ENCODE data around the gene ATXN7L1. TPM values are rescaled to one million over a fixed set of nuclear protein-coding genes. Genes with fewer than 3 reads are reported as not detected.

The ATXN7L1 gene
- total RNA-seq, 1 donor from 2014 or later = 18.6 TPM

DNA sequence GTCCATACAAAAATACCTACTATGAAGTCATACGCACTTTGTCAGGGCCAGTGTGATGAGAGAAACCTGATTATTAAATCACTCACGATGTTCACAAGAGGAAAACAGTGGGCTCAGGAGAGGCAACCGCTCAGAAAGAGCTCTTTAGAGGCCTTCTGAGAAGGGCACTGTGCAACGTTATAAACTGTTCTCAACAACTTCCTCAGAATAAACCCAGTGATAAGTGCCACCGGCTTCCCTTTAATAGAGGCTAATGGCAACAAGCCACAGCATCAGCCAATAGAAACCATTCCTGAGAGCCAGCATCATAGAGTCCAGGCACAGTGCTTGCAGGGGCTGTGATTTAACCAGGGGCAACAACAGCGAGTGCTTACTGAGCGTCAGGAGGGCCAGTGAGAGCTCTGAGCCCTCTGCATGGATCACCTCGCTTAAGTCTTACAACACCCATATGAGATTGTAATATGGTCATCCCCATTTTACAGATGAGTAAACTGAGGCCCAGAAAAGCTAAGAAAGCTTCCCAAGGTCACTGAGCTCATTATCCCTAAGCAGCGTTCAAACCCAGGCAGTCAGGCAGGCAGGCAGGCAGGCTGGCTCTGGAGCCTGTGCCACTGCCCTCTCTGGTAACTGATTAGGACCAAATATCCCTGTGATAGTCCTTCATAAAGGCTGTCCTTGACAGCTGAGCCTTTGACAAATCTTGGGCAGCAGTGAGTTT is 30.9 kb upstream of the ATXN7L1 start:
- H3K27me3 Mint-ChIP-seq = no peaks in the 10 kb centered on the region
- H3K4me1 Mint-ChIP-seq = no peaks in the 10 kb centered on the region
- POLR2A ChIA-PET = no interaction called here
- intact Hi-C loops (cut with micrococcal nuclease) = no loop called here
- no peak for TF ChIP-seq CTCF (IDR thresholded peaks at IDR 0.05)
- ATAC-seq (ENCODE audit: low read depth) (no peak), DNase-seq (no peak)
- no peak overlapping the region for H3K27ac Mint-ChIP-seq
- no peak overlapping the region for H3K4me3 Mint-ChIP-seq
- H3K9me3 Mint-ChIP-seq = peaks cover 8% of the 10 kb centered on the region
- CTCF ChIA-PET = no interaction called here
- no peaks in the 10 kb centered on the region for H3K36me3 Mint-ChIP-seq (ENCODE audit: low read depth)

DNA sequence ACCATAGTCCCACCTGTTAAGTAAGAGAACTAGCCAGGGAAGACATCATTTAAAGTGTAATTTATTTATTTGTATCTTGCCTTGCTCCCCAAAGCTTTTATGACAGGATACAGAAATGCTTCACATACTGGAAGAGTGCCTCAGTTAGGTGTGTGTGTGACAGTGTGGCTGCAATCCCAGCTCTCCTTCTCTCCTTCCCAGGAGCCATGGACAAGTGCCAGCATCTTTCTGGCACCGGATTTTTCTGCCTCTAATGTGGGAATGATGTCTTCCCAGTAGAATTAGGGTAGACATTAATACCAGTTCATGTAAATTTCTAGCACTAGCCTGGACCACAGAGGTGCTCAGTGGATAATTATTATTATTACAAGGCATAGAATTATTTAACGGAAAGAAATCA is 30.3 kb upstream of the ATXN7L1 start:
- H3K4me1 Mint-ChIP-seq = no peaks in the 10 kb centered on the region
- ChIA-PET CTCF (no interaction called here), POLR2A (no interaction called here)
- H3K4me3 Mint-ChIP-seq = no peak overlapping the region
- ATAC-seq (ENCODE audit: low read depth) (no peak), DNase-seq (no peak)
- no peaks in the 10 kb centered on the region for H3K27me3 Mint-ChIP-seq
- H3K27ac Mint-ChIP-seq = no peak overlapping the region
- H3K9me3 Mint-ChIP-seq = peaks cover 8% of the 10 kb centered on the region
- H3K36me3 Mint-ChIP-seq (ENCODE audit: low read depth) = no peaks in the 10 kb centered on the region
- TF ChIP-seq CTCF (IDR thresholded peaks at IDR 0.05) = no peak
- intact Hi-C loops (cut with micrococcal nuclease) = no loop called here

- intact Hi-C loops (cut with micrococcal nuclease) = no loop called here
- Mint-ChIP-seq H3K4me1 (no peaks in the 10 kb centered on the region), H3K9me3 (peaks cover 6% of the 10 kb centered on the region), H3K27ac (no peak overlapping the region), H3K36me3 (ENCODE audit: low read depth) (no peaks in the 10 kb centered on the region), H3K27me3 (no peaks in the 10 kb centered on the region), H3K4me3 (no peak overlapping the region)
- DNase-seq (no peak), ATAC-seq (ENCODE audit: low read depth) (no peak)
- ChIA-PET POLR2A (no interaction called here), CTCF (no interaction called here)
- TF ChIP-seq CTCF (IDR thresholded peaks at IDR 0.05) = no peak
Observed at GRCh38 chr7:105905910-105906568, 29.6 kb upstream of the ATXN7L1 start.

- no peak for DNase-seq
- Mint-ChIP-seq H3K4me3 (no peak overlapping the region), H3K9me3 (peaks cover 3% of the 10 kb centered on the region), H3K27ac (no peak overlapping the region), H3K4me1 (no peaks in the 10 kb centered on the region), H3K36me3 (ENCODE audit: low read depth) (no peaks in the 10 kb centered on the region), H3K27me3 (no peaks in the 10 kb centered on the region)
- no peak for ATAC-seq (ENCODE audit: low read depth)
- TF ChIP-seq CTCF (IDR thresholded peaks at IDR 0.05) = no peak
- intact Hi-C loops (cut with micrococcal nuclease) = no loop called here
- CTCF ChIA-PET = no interaction called here
- POLR2A ChIA-PET = interaction anchor here (0.7 kb wide), 1 partner anchor 214 kb away, joined by 3 read pairs; no protein-coding TSS in a partner anchor
Observed at GRCh38 chr7:105905209-105905909, 29.0 kb upstream of the ATXN7L1 start.

DNA sequence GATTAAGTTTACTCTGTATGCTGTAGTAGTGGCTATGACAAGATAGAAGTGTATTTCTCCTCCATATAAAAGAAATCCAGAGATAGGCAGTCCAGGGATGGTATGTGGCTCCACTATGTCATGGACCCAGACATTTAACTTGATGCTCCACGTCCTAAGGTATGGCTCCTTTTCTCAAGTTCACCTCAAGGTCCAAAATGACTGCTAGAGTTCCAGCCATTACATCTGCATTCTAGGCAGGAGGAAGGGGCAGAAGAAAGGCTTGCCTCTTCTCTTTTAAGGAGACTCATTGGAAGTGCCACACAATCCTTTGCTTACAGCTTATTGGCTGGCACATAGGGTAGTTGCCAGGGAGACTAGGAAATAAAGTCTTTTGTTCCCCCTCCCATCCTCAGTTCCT is 27.7 kb upstream of the ATXN7L1 start:
- Mint-ChIP-seq H3K27ac (no peak overlapping the region), H3K4me3 (no peak overlapping the region), H3K4me1 (no peaks in the 10 kb centered on the region), H3K27me3 (no peaks in the 10 kb centered on the region), H3K9me3 (peaks cover 3% of the 10 kb centered on the region), H3K36me3 (ENCODE audit: low read depth) (no peaks in the 10 kb centered on the region)
- no peak for ATAC-seq (ENCODE audit: low read depth)
- ChIA-PET POLR2A (no interaction called here), CTCF (no interaction called here)
- no peak for TF ChIP-seq CTCF (IDR thresholded peaks at IDR 0.05)
- DNase-seq = no peak
- intact Hi-C loops (cut with micrococcal nuclease) = no loop called here

All from activated B cell treated with CpG ODN at 0.5 μM for 24 hours (primary cell).